Endothelial cell of umbilical vein (primary cell): Measurements from ENCODE around the gene LIMA1. TPM values are rescaled to one million over a fixed set of nuclear protein-coding genes. Genes with fewer than 3 reads are reported as not detected.

ENCODE experiments used
- BruUV-seq: library from RNA; stranded (reverse); fragments of 400-500 nt; replicated peaks from 2 replicates; lab custom pipeline; 2021; lab: Mats Ljungman, UMichigan
- CTCF ChIA-PET: fragments of 300-600, 350-600 bp; sonication (Branson Sonifier 250); formaldehyde crosslinking; loops from one replicate; lab custom pipeline; 2021; ENCODE audit warnings: antibody characterized with exemption, inconsistent platforms; lab: Charles Lee
- POLR2A ChIA-PET: fragments of 300-600, 350-600 bp; sonication (Branson Sonifier 250); formaldehyde crosslinking; loops from one replicate; lab custom pipeline; 2021; ENCODE audit warnings: antibody characterized with exemption, inconsistent platforms; lab: Charles Lee
- DNase-seq: peaks from one replicate; pipeline ENCODE4 v3.0.0-alpha.2; 2011; ENCODE audit warnings: low read depth, low spot score
- FAIRE-seq: peaks from 2 replicates; lab custom pipeline; 2011; peaks lifted over from hg19 to GRCh38; lab: Jason Lieb, UNC
- H2AFZ ChIP-seq: 2 replicates; pipeline ENCODE4 v1.6.0; 2012; ENCODE audit warnings: low read depth, low read length, control low read depth, inconsistent platforms
- H3K27ac ChIP-seq: 2 replicates; pipeline ENCODE4 v1.5.1; 2011; ENCODE audit warnings: low read depth, mild to moderate bottlenecking, control low read depth, low read length, moderate library complexity; ENCODE audit not compliant: insufficient read depth
- H3K27me3 ChIP-seq, 2 experiments: 2 replicates each; pipeline versions ENCODE4 v1.6.0 to v1.6.1; 2011; ENCODE audit warnings: low read length in 2 of 2, mixed read lengths in 1 of 2; ENCODE audit not compliant: control insufficient read depth in 2 of 2, insufficient read depth in 2 of 2
- H3K36me3 ChIP-seq, 2 experiments: 2 replicates in 1 of 2; 3 replicates in 1 of 2; pipeline ENCODE4 v1.5.1; 2011; ENCODE audit warnings: low read length in 2 of 2, mild to moderate bottlenecking in 1 of 2, moderate library complexity in 1 of 2; ENCODE audit not compliant: control insufficient read depth in 2 of 2, insufficient read depth in 2 of 2; ENCODE audit errors: extremely low read depth in 1 of 2
- H3K4me1 ChIP-seq: 3 replicates; pipeline ENCODE4 v1.5.1; 2011; ENCODE audit warnings: mild to moderate bottlenecking, low read length; ENCODE audit not compliant: control insufficient read depth, insufficient read depth; ENCODE audit errors: extremely low read depth
- H3K4me2 ChIP-seq: 2 replicates; pipeline ENCODE4 v1.6.1; 2011; ENCODE audit warnings: low read length, control low read depth, mixed read lengths; ENCODE audit not compliant: insufficient read depth
- H3K4me3 ChIP-seq, 3 experiments: fragments of 200-600 bp in 1 of 3; sonication (generic), shearing (Covaris generic) in 1 of 3; replicated peaks in 1 of 3; 2 replicates each; pipeline ENCODE4 v1.5.1; 2011 to 2016; ENCODE audit warnings: control low read depth in 3 of 3, low read length in 3 of 3, mild to moderate bottlenecking in 2 of 3, inconsistent platforms in 1 of 3, low read depth in 1 of 3, moderate library complexity in 1 of 3; ENCODE audit not compliant: insufficient read depth in 1 of 3
- H3K79me2 ChIP-seq: 2 replicates; pipeline ENCODE4 v1.6.0; 2012; ENCODE audit warnings: low read length, inconsistent platforms; ENCODE audit not compliant: control insufficient read depth, insufficient read depth
- H3K9ac ChIP-seq: replicated peaks from 2 replicates; pipeline ENCODE3; 2011; ENCODE audit warnings: low read length, control low read depth; ENCODE audit not compliant: insufficient read depth; ENCODE audit errors: extremely low read depth
- H3K9me1 ChIP-seq: replicated peaks from 3 replicates; pipeline ENCODE4 v1.6.0; 2011; ENCODE audit warnings: mild to moderate bottlenecking, low read length; ENCODE audit not compliant: control insufficient read depth, insufficient read depth; ENCODE audit errors: extremely low read depth
- H3K9me3 ChIP-seq: replicated peaks from 2 replicates; pipeline ENCODE4 v1.5.1; 2012; ENCODE audit warnings: low read length, inconsistent platforms; ENCODE audit not compliant: control insufficient read depth, insufficient read depth
- H4K20me1 ChIP-seq: replicated peaks from 2 replicates; pipeline ENCODE3; 2011; ENCODE audit warnings: mild to moderate bottlenecking, low read length; ENCODE audit not compliant: control insufficient read depth, insufficient read depth; ENCODE audit errors: extremely low read depth
- EZH2 ChIP-seq: IDR thresholded peaks from 2 replicates; pipeline ENCODE4 v1.6.1; 2012; ENCODE audit warnings: borderline replicate concordance, low read depth, mild to moderate bottlenecking, moderate library complexity, low read length, inconsistent platforms; ENCODE audit not compliant: severe bottlenecking
- FOS ChIP-seq: IDR thresholded peaks from 2 replicates; pipeline ENCODE4 v1.6.1; 2011; ENCODE audit warnings: mild to moderate bottlenecking, low read length, moderate library complexity, borderline replicate concordance; ENCODE audit not compliant: insufficient read depth
- GATA2 ChIP-seq: IDR thresholded peaks from 2 replicates; pipeline ENCODE4 v1.7.0; 2011; ENCODE audit warnings: low read depth, mild to moderate bottlenecking, moderate library complexity, mixed read lengths, low read length; ENCODE audit not compliant: insufficient read length, insufficient read depth
- JUN ChIP-seq: IDR thresholded peaks from 2 replicates; pipeline ENCODE4 v1.6.1; 2011; ENCODE audit warnings: borderline replicate concordance, low read depth; ENCODE audit not compliant: insufficient read length, insufficient read depth
- MYC ChIP-seq: IDR thresholded peaks from one replicate; pipeline ENCODE4 v1.6.1; 2011; ENCODE audit warnings: mild to moderate bottlenecking, low read depth, low read length
- POLR2A ChIP-seq: IDR thresholded peaks from 2 replicates; pipeline ENCODE4 v1.6.1; 2012; ENCODE audit warnings: low read depth, mild to moderate bottlenecking, control low read depth, low read length
- POLR2AphosphoS5 ChIP-seq: IDR thresholded peaks from 2 replicates; pipeline ENCODE4 v1.6.1; 2012; ENCODE audit warnings: low read depth, mild to moderate bottlenecking, control low read depth, low read length, moderate library complexity; ENCODE audit not compliant: insufficient read depth
- dilution Hi-C: fragments of 300-500 bp; cut with MboI; formaldehyde crosslinking; loops from one replicate; pipeline ENCODE4 v1.15.0; 2019; ENCODE audit warnings: low sequenced_read_pairs; ENCODE audit not compliant: extremely low pct_ligation_motif_present
- intact Hi-C: fragments of 100-400 bp; cut with micrococcal nuclease; formaldehyde crosslinking; loops from one replicate; pipeline ENCODE4 v1.10.0; 2022
- polyA plus RNA-seq, 4 experiments: library from polyadenylated mRNA; depleted of rRNA in 3 of 4; stranded (reverse) in 3 of 4; unstranded in 1 of 4; fragments of >200 nt; gene quantifications; 2 replicates each; pipeline versions ENCODE4 v1.2.1 to v1.2.3, GENCODE V29; 2011 to 2012; ENCODE audit warnings: missing spikeins in 1 of 4
- total RNA-seq: library from RNA; stranded (reverse); gene quantifications from 2 replicates; pipeline ENCODE4 v1.2.3, GENCODE V29; 2021
- TF ChIP-seq, protein P1 (sequence below), 2 donors: IDR thresholded peaks; 1 replicate in 1 of 2; 2 replicates in 1 of 2; pipeline ENCODE4 v1.5.1; 2011; ENCODE audit warnings: low read length in 2 of 2, mild to moderate bottlenecking in 2 of 2, moderate library complexity in 2 of 2, control low read depth in 1 of 2, inconsistent platforms in 1 of 2, low read depth in 1 of 2; ENCODE audit not compliant: insufficient read depth in 1 of 2; ENCODE audit errors: extremely low read depth in 1 of 2
- TF ChIP-seq, protein P2 (sequence below): IDR thresholded peaks from 2 replicates; pipeline ENCODE4 v1.6.1; 2011; ENCODE audit not compliant: insufficient read depth, insufficient read length

Gene LIMA1
- total and polyA plus RNA-seq, 2 donors (not counting 3 experiments of a cell fraction or from before 2014, with no cell fraction given): 35.0 to 87.3 TPM

DNA sequence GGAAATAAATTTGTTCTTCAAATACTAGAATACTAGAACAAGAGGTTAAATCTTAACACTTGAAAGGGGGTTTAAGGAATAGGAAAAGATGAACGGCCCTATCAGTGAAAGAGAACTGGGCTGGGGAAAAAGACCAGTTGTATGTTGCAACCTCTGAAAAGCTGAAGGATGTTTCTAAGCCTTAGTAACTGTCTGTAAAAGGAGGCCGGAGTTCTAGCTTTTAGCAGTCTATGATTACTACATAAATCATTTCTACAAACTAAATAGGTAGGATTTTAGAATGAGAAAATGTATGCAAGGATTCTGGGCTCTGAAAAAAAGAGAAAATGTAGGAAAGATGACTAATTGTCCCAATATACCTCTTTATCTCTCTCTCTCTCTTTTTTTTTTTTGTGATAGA is 121.1 kb downstream of the LIMA1 start:
- intact Hi-C loops (no loop called here), dilution Hi-C loops (no loop called here)
- ChIA-PET POLR2A (interaction anchor here (0.7 kb wide), 1 partner anchor 25 kb away, joined by 3 read pairs; no protein-coding TSS in a partner anchor), CTCF (interaction anchor here (1.6 to 1.7 kb wide), 2 partner anchors 14 to 152 kb away, joined by 3 to 6 read pairs; no protein-coding TSS in a partner anchor)
- Histone ChIP-seq H3K27ac (no peak overlapping the region), H4K20me1 (no peaks in the 10 kb centered on the region), H3K4me2 (no peak overlapping the region), H3K4me3 (no peak overlapping the region), H3K9ac (no peak overlapping the region), H3K79me2 (peaks cover 67% of the 10 kb centered on the region), H3K9me1 (no peaks in the 10 kb centered on the region), H3K36me3 (no peaks in the 10 kb centered on the region), H2AFZ (no peak overlapping the region), H3K9me3 (no peaks in the 10 kb centered on the region), H3K4me1 (peaks cover 7% of the 10 kb centered on the region), H3K27me3 (no peaks in the 10 kb centered on the region)
- DNase-seq (no peak), FAIRE-seq (no peak)
- TF ChIP-seq GATA2: no peak
- TF ChIP-seq POLR2AphosphoS5: no peak
- no peak for TF ChIP-seq JUN
- TF ChIP-seq, protein P1, sequence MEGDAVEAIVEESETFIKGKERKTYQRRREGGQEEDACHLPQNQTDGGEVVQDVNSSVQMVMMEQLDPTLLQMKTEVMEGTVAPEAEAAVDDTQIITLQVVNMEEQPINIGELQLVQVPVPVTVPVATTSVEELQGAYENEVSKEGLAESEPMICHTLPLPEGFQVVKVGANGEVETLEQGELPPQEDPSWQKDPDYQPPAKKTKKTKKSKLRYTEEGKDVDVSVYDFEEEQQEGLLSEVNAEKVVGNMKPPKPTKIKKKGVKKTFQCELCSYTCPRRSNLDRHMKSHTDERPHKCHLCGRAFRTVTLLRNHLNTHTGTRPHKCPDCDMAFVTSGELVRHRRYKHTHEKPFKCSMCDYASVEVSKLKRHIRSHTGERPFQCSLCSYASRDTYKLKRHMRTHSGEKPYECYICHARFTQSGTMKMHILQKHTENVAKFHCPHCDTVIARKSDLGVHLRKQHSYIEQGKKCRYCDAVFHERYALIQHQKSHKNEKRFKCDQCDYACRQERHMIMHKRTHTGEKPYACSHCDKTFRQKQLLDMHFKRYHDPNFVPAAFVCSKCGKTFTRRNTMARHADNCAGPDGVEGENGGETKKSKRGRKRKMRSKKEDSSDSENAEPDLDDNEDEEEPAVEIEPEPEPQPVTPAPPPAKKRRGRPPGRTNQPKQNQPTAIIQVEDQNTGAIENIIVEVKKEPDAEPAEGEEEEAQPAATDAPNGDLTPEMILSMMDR (IDR thresholded peaks at IDR 0.05; ENCODE audit: extremely low read depth in 1 of 2, insufficient read depth in 1 of 2, low read depth in 1 of 2, low read length in 2 of 2): no peak
- no peak for TF ChIP-seq MYC
- TF ChIP-seq FOS: no peak
- TF ChIP-seq, protein P2, sequence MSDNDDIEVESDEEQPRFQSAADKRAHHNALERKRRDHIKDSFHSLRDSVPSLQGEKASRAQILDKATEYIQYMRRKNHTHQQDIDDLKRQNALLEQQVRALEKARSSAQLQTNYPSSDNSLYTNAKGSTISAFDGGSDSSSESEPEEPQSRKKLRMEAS: no peak
- TF ChIP-seq POLR2A: no peak
- no peak for TF ChIP-seq EZH2
- BruUV-seq: no TSS peak
